Suprapubic skin (tissue), 4 donors: ENCODE data around the gene KLF16. TPM values are rescaled to one million over a fixed set of nuclear protein-coding genes. Genes with fewer than 3 reads are reported as not detected.

Source experiments
- DNase-seq, 2 donors: peaks; one replicate each; pipeline ENCODE4 v3.0.0-alpha.2; 2019; ENCODE audit warnings: low spot score in 2 of 2
- H3K27ac ChIP-seq: fragments of 200-600 bp; sonication (generic); one replicate; pipeline ENCODE4 v1.5.1; 2019
- H3K27me3 ChIP-seq: fragments of 200-600 bp; sonication (generic); one replicate; pipeline ENCODE4 v1.5.1; 2019
- H3K36me3 ChIP-seq: fragments of 200-600 bp; sonication (generic); one replicate; pipeline ENCODE4 v1.5.1; 2019
- H3K4me1 ChIP-seq: fragments of 200-600 bp; sonication (generic); one replicate; pipeline ENCODE4 v1.5.1; 2019
- H3K4me3 ChIP-seq: fragments of 200-600 bp; sonication (generic); one replicate; pipeline ENCODE4 v1.5.1; 2019; ENCODE audit warnings: mild to moderate bottlenecking
- H3K9me3 ChIP-seq: fragments of 200-600 bp; sonication (generic); one replicate; pipeline ENCODE4 v1.5.1; 2019
- EP300 ChIP-seq: sonication (generic); formaldehyde crosslinking; IDR thresholded peaks from one replicate; pipeline ENCODE4 v1.6.1; 2017; ENCODE audit warnings: antibody characterized with exemption
- POLR2A ChIP-seq, 2 donors: fragments of 450-650 bp; IDR thresholded peaks; one replicate each; pipeline ENCODE4 v1.6.1; 2017; ENCODE audit warnings: antibody characterized with exemption in 2 of 2, mild to moderate bottlenecking in 2 of 2, moderate library complexity in 2 of 2
- POLR2AphosphoS5 ChIP-seq, 3 donors: sonication (generic); formaldehyde crosslinking; IDR thresholded peaks; one replicate each; pipeline ENCODE4 v1.6.1; 2017; ENCODE audit warnings: antibody characterized with exemption in 3 of 3
- WGBS: methylation state at CpG from one replicate; pipeline ENCODE4 v1.1.5; 2018; 5-methylcytosine and 5-hydroxymethylcytosine counted together
- total RNA-seq, 4 donors: library from RNA; depleted of rRNA; stranded (reverse); fragments of >200 nt; gene quantifications; one replicate each; pipeline ENCODE4 v1.1.0, GENCODE V29; 2016
- TF ChIP-seq, protein P1 (sequence below), 2 donors: fragments of 200-600 bp in 1 of 2; fragments of 450-650 bp in 1 of 2; sonication (generic) in 1 of 2; IDR thresholded peaks; one replicate each; pipeline ENCODE4 v1.5.1; 2016 to 2019; ENCODE audit warnings: antibody characterized with exemption in 2 of 2, mild to moderate bottlenecking in 1 of 2, moderate library complexity in 1 of 2

Gene KLF16
- total RNA-seq, 4 donors from 2014 or later = 12.1 to 30.8 (median 20.9) TPM

DNA sequence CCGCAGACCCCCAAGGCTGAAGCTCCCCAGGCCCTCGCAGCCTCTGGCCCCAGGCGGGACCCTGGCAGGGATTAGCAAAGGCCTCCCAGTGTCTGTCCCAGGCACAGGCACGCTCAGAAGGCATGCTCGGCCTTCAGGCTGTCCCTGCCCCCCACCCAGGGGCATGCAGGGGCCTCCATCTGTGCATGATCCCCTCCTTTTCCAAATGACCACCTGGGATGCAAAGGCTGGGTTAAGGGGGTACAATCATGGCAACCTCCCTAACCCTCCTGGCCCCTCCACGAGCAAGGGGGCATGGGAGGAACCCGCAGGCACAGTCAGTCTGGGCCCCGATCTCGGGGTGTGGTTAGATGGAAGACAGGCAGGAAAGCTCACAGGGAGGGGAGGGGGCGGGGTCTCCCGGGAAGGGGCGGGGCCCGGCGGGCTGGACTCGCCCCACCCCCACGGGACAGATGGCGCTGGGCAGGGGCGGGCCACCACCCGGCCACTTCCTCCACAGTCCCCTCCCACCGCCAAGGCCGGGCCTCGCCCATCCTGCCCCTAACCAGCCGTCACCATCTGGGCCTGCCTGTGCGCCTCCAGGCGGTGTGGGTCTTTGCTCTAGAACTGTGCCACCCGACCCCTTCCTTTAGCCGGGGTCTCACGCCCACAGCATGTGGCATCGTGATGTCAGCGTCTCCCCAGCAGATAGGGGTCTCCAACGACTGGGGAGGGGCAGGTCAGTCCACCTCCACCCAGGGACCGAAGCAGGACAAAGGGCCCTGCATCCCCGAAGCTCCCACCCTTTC lies 8.1 kb downstream of the KLF16 start:
- DNase-seq = peak; percentile 96 to 97
- Histone ChIP-seq H3K9me3 (no peaks in the 10 kb centered on the region), H3K4me3 (peak overlapping the region; percentile 56), H3K36me3 (no peaks in the 10 kb centered on the region), H3K27ac (peak overlapping the region; percentile 88), H3K4me1 (peaks cover 89% of the 10 kb centered on the region), H3K27me3 (no peaks in the 10 kb centered on the region)
- TF ChIP-seq POLR2A (IDR thresholded peaks at IDR 0.05) (peak in 1 of 2 donors; percentile 35), POLR2AphosphoS5 (IDR thresholded peaks at IDR 0.05) (no peak)
- TF ChIP-seq, protein P1, sequence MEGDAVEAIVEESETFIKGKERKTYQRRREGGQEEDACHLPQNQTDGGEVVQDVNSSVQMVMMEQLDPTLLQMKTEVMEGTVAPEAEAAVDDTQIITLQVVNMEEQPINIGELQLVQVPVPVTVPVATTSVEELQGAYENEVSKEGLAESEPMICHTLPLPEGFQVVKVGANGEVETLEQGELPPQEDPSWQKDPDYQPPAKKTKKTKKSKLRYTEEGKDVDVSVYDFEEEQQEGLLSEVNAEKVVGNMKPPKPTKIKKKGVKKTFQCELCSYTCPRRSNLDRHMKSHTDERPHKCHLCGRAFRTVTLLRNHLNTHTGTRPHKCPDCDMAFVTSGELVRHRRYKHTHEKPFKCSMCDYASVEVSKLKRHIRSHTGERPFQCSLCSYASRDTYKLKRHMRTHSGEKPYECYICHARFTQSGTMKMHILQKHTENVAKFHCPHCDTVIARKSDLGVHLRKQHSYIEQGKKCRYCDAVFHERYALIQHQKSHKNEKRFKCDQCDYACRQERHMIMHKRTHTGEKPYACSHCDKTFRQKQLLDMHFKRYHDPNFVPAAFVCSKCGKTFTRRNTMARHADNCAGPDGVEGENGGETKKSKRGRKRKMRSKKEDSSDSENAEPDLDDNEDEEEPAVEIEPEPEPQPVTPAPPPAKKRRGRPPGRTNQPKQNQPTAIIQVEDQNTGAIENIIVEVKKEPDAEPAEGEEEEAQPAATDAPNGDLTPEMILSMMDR (IDR thresholded peaks at IDR 0.05) = no peak
- WGBS = 50% methylated on average over 1 of the region's 33 CpGs

- no peaks in the 10 kb centered on the region for H3K9me3 ChIP-seq
- WGBS = 52% methylated on average over 8 of the region's 37 CpGs
- peak overlapping the region; percentile 56 for H3K4me3 ChIP-seq
- H3K4me1 ChIP-seq = peaks cover 82% of the 10 kb centered on the region
- H3K27ac ChIP-seq = peak overlapping the region; percentile 88
- no peak for DNase-seq
- TF ChIP-seq POLR2A (IDR thresholded peaks at IDR 0.05) (no peak), POLR2AphosphoS5 (IDR thresholded peaks at IDR 0.05) (no peak), EP300 (no peak)
- TF ChIP-seq, protein P1 (IDR thresholded peaks at IDR 0.05) = no peak
- no peaks in the 10 kb centered on the region for H3K36me3 ChIP-seq
- H3K27me3 ChIP-seq = no peaks in the 10 kb centered on the region
Observed at GRCh38 chr19:1854542-1855039, 8.8 kb downstream of the KLF16 start.

- TF ChIP-seq POLR2AphosphoS5 (IDR thresholded peaks at IDR 0.05) (no peak), POLR2A (IDR thresholded peaks at IDR 0.05) (no peak), EP300 (no peak)
- TF ChIP-seq, protein P1 (IDR thresholded peaks at IDR 0.05) = no peak
- peaks cover 77% of the 10 kb centered on the region for H3K4me1 ChIP-seq
- DNase-seq = no peak
- no peaks in the 10 kb centered on the region for H3K27me3 ChIP-seq
- no peaks in the 10 kb centered on the region for H3K36me3 ChIP-seq
- H3K4me3 ChIP-seq = peak overlapping the region; percentile 56
- no CpG with 5 or more reads among the region's 16 CpGs for WGBS
- H3K27ac ChIP-seq = peak overlapping the region; percentile 88
- no peaks in the 10 kb centered on the region for H3K9me3 ChIP-seq
Observed at GRCh38 chr19:1854039-1854541, 9.3 kb downstream of the KLF16 start.

- Histone ChIP-seq H3K9me3 (no peaks in the 10 kb centered on the region), H3K4me3 (peak overlapping the region; percentile 56), H3K27me3 (no peaks in the 10 kb centered on the region), H3K36me3 (no peaks in the 10 kb centered on the region), H3K27ac (peak overlapping the region; percentile 88), H3K4me1 (peaks cover 74% of the 10 kb centered on the region)
- TF ChIP-seq POLR2AphosphoS5 (IDR thresholded peaks at IDR 0.05) (peak in 1 of 3 donors; percentile 61), POLR2A (IDR thresholded peaks at IDR 0.05) (no peak), EP300 (no peak)
- TF ChIP-seq, protein P1 (IDR thresholded peaks at IDR 0.05) = peak; percentile 92 to 99
- WGBS = 25% methylated on average over 13 of the region's 27 CpGs
- peak in 1 of 2 donors; percentile 92 for DNase-seq
Observed at GRCh38 chr19:1853295-1854038, 9.9 kb downstream of the KLF16 start.
